GM21367 (cell line): ENCODE results near the gene PTK6.
"Not testable (repeated sequence)": the region's sequence is repeated elsewhere in the genome, so short reads cannot be mapped to it uniquely, and the experiment has no call there.

Experiments
- ATAC-seq: cut with Tn5 transposase; IDR thresholded peaks from one replicate; pipeline ENCODE4 v1.9.1; 2021; ENCODE audit not compliant: unreplicated experiment

Gene PTK6

DNA sequence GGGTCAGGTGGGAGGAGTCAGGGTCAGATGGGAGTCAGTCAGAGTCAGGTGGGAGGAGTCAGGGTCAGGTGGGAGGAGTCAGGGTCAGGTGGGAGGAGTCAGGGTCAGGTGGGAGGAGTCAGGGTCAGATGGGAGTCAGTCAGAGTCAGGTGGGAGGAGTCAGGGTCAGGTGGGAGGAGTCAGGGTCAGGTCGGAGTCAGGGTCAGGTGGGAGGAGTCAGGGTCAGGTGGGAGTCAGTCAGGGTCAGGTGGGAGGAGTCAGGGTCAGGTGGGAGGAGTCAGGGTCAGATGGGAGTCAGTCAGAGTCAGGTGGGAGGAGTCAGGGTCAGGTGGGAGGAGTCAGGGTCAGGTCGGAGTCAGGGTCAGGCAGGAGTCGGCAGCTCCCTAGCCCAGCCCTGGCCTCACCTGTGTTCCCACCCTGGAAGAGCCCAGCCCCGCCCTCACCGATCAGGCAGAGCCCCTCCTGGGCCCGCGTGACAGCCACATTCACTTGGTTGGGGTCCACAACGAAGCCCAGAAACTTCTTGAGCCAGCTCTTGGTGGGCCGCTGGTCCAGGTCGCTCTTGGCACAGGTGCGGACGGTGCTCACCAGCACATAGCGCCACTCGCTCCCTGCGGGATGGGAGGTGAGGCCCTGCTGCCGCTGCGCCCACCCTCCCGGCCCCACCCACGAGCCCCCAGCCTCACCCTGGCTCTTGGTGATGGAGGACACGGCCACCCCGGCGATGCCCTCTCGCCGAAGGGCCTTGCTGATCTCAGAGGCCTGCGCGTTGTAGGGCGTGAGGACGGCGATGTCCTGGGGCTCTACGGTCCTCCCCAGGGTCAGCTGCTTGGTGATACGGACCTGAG lies 22.5 kb upstream of the PTK6 start:
- ATAC-seq: not testable (repeated sequence)

DNA sequence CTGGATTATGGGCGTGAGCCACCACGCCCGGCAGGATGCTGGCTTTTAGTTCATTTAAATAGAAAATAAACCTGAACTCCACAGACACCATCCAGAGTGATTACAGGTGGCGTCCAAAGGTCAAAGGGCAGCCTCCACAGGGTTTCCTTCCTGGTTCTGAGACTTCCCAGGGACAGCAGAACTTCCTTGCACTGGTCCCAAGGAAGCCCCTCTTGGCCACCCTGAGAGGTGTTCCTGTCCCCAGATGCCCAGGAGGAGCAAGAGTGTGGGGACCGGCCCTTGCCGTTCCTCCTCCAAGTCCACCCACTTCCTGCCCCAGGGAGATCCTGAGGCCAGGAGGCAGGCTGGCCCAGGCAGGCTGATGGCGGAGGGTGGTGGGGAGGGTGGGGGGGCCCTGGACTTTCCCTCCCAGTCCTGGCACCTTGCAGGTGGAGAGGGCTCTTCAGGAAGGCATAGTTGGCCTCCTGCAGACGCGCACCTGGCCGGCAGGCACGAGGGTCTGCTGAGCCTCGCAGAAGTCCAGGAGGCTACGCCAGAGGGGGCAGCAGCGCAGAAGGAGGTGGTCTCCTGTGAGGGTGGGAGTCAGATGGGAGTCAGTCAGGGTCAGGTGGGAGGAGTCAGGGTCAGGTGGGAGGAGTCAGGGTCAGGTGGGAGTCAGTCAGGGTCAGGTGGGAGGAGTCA lies 21.8 kb upstream of the PTK6 start:
- no peak for ATAC-seq

- ATAC-seq: no peak
Measured at GRCh38 chr20:63557481-63557891, 20.3 kb upstream of the PTK6 start.

GRCh38 chr20:63556873-63557478 lies 19.8 kb upstream of the PTK6 start:
- no peak for ATAC-seq

- no peak for ATAC-seq
Measured at GRCh38 chr20:63555661-63556381, 18.6 kb upstream of the PTK6 start.

GRCh38 chr20:63554361-63555278 lies 17.4 kb upstream of the PTK6 start:
- no peak for ATAC-seq

GRCh38 chr20:63553933-63554290 lies 16.7 kb upstream of the PTK6 start, which contains the start of gene FNDC11:
TSS of gene FNDC11 (plus strand) at chr20:63554159. CDS start at chr20:63555664, 1,505 bp downstream.
- ATAC-seq: peak; percentile 18

GRCh38 chr20:63553251-63553932 lies 16.2 kb upstream of the PTK6 start:
- ATAC-seq: peak; percentile 29

GRCh38 chr20:63552481-63553249 lies 15.5 kb upstream of the PTK6 start:
- peak; percentile 26 for ATAC-seq

DNA sequence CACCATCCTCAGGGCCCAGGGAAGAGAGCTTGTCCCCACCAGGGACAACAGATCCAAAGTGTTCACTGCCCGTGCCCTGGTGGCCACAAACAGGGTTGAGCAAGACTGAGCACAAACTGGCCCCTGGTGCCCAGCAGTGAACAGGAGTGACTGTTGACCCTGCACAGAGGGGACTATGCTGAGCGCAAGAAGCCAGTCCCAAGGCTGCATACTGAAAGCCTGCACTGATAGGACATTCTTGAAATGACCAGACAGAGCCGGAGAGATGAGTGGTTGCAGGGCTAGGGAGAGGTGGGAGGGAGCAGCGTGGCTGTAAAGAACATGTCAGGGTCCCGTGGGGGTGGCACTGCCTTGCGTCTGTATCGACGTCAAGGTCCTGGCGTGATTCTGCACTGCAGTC lies 13.9 kb upstream of the PTK6 start:
- ATAC-seq: no peak

DNA sequence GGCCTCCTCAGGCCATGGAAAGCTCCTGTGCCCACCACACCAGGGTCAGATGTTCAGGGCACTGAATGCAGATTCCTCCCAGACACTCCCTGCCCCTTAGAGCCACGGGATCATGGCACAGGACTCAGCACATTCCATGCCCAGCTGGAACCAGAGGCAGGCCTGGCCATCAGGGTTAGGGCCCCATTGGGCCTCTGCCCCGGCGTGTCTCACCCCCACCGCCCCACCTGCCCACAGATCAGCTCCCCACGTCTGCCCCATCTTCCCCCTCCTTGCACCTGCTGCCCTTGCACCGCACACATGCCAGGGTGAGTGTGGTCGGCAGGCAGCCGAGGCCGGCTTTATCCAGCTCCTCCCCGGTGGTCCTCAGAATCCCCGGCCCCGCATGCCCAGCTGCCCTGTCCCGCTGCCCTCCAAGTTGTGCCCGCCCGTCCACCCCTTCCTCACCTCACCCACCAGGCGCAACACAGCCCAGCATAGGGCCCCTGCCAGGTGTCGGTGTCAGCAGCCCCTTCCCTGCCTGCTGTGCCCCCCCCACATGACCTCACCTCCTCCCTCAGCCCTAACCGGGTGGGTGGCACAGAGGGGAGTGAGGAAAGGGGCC lies 12.6 kb upstream of the PTK6 start:
- ATAC-seq: no peak

GRCh38 chr20:63549019-63549418 lies 11.8 kb upstream of the PTK6 start:
- no peak for ATAC-seq

DNA sequence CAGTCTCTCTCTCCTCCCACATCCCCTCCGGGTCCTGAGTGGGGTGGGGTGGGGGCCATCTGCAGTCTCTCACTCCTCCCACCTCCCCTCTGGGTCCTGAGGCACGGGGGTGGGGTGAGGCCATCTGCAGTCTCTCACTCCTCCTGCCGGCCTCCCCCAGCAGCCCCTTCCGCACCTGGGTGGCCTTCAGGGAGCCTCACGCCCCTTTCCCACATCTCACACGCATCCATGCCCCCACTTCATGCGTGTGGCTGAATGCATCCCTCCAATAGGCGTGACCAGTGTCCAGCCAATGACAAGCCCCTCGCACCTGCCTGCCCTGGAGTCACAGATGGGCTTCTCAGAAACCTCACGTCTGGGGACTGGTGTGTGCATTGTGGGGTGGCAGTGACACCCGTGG lies 11.4 kb upstream of the PTK6 start:
- no peak for ATAC-seq

- no peak for ATAC-seq
Measured at GRCh38 chr20:63547725-63548480, 10.7 kb upstream of the PTK6 start, which contains the start of gene SRMS. TSS of gene SRMS (minus strand) at chr20:63547749. CDS start at chr20:63547463, 286 bp downstream.

DNA sequence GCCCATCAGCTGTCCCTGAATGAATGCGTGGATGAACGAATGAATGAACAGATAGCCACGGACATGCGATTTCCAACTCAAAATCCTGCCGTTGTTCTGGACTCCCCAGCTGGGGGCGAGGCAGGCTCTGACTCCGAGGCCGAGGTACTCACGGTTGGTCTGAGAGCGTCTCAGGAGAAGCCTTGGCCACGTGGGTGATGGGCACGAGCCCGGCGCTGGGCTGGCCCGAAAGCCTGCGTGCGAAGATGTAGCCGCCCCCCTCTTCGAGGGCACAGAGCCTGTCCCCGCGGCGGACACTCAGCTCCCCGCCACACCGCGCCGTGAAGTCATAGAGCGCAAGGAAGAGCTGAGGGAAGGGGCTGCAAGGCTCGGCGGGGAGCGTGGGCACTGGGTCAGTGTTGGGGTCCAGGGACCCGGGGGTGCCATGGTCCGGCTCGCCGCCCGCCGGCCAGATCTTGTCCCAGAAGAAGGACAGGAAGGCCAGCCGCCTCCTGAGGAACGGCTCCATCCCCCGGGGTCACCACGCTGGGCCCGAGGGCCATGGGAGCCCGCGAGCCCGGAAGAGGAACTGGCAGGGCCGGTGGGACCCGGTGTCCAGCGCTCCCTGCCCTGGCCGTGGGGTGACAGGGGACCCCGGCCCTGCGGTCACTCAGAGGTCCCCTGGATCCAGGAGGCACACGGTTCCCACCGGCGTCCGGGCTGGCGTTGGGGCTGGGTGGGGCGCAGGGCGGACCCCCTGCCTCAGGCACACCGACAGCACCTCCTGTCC lies 10.0 kb upstream of the PTK6 start:
- no peak for ATAC-seq

- no peak for ATAC-seq
Measured at GRCh38 chr20:63546256-63546955, 9.2 kb upstream of the PTK6 start.
